ENCODE results near the gene RPA3.

RPA3 gene

GRCh38 chr7:7607010-7607409 is 111.4 kb downstream of the RPA3 start:
- DNase-seq (ENCODE audit: low read depth), result no peak

DNA sequence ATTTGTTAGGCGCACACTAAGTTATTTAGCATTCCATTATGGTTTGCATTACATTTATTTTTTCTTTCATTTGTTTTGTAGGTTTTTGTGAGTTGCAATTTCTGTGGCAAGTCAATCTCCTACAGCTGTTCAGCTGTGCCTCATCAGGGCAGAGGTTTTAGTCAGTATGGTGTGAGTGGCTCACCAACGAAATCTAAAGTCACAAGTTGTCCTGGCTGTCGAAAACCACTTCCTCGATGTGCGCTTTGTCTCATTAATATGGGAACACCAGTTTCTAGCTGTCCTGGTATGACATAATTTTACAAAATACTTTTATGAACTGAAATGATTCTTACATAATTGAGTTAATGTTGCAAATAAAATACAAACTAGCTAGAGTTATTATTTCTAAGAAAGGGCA is 122.2 kb downstream of the RPA3 start:
- DNase-seq (ENCODE audit: low read depth), result no peak

- DNase-seq (ENCODE audit: low read depth), result no peak
Observed at GRCh38 chr7:7595451-7595850, 123.0 kb downstream of the RPA3 start.
